ENCODE data around the gene CCT5.

The CCT5 gene

GRCh38 chr5:10286162-10286861 is 36.2 kb downstream of the CCT5 start:
- no peak overlapping the region for H3K27ac ChIP-seq (ENCODE audit: low read depth, low read length)
- H3K9ac ChIP-seq (ENCODE audit: low read length): no peak overlapping the region
- no peak overlapping the region for H3K18ac ChIP-seq (ENCODE audit: low read length)
- no peaks in the 10 kb centered on the region for H3K4me1 ChIP-seq (ENCODE audit: control insufficient read depth, low read depth, low read length)
- no peak overlapping the region for H2BK5ac ChIP-seq (ENCODE audit: low read length)
- no peak overlapping the region for H4K5ac ChIP-seq (ENCODE audit: low read length)
- no peaks in the 10 kb centered on the region for H3K36me3 ChIP-seq (ENCODE audit: control insufficient read depth, insufficient read depth, low read length)
- H3K79me2 ChIP-seq (ENCODE audit: control insufficient read depth, insufficient read depth, low read length): no peaks in the 10 kb centered on the region
- no peak overlapping the region for H3K56ac ChIP-seq (ENCODE audit: low read length)
- H2BK120ac ChIP-seq (ENCODE audit: low read depth, low read length): no peak overlapping the region
- WGBS (ENCODE audit: extremely low coverage, insufficient coverage, low lambda C conversion rate): no CpG with 5 or more reads among the region's 6 CpGs
- no peak overlapping the region for H3K23ac ChIP-seq (ENCODE audit: low read length)
- H3K79me1 ChIP-seq (ENCODE audit: low read length): no peaks in the 10 kb centered on the region
- no peaks in the 10 kb centered on the region for H3K27me3 ChIP-seq (ENCODE audit: insufficient read depth, low read length, poor library complexity)
- no peak overlapping the region for H4K8ac ChIP-seq (ENCODE audit: low read depth, low read length)
- no peak overlapping the region for H3K4me3 ChIP-seq (ENCODE audit: low read length)
- DNase-seq: no peak
- no peak overlapping the region for H2BK15ac ChIP-seq (replicated peaks; ENCODE audit: low read depth)
- H3K4me2 ChIP-seq (ENCODE audit: low read length): no peak overlapping the region
- H2AK5ac ChIP-seq (ENCODE audit: low read length): no peak overlapping the region
- no peak overlapping the region for H3K4ac ChIP-seq (ENCODE audit: low read depth, low read length)

- Histone ChIP-seq H4K8ac (ENCODE audit: low read depth, low read length) (no peak overlapping the region), H3K79me1 (ENCODE audit: low read length) (no peaks in the 10 kb centered on the region), H3K23ac (ENCODE audit: low read length) (no peak overlapping the region), H3K36me3 (ENCODE audit: control insufficient read depth, insufficient read depth, low read length) (no peaks in the 10 kb centered on the region), H3K9ac (ENCODE audit: low read length) (no peak overlapping the region), H2AK5ac (ENCODE audit: low read length) (no peak overlapping the region), H3K4me2 (ENCODE audit: low read length) (no peak overlapping the region), H2BK15ac (replicated peaks; ENCODE audit: low read depth) (no peak overlapping the region), H2BK120ac (ENCODE audit: low read depth, low read length) (no peak overlapping the region), H3K27me3 (ENCODE audit: insufficient read depth, low read length, poor library complexity) (no peaks in the 10 kb centered on the region), H3K79me2 (ENCODE audit: control insufficient read depth, insufficient read depth, low read length) (no peaks in the 10 kb centered on the region), H3K4me1 (ENCODE audit: control insufficient read depth, low read depth, low read length) (no peaks in the 10 kb centered on the region), H3K56ac (ENCODE audit: low read length) (no peak overlapping the region), H3K4me3 (ENCODE audit: low read length) (no peak overlapping the region), H3K4ac (ENCODE audit: low read depth, low read length) (no peak overlapping the region), H2BK5ac (ENCODE audit: low read length) (no peak overlapping the region), H4K5ac (ENCODE audit: low read length) (no peak overlapping the region), H3K18ac (ENCODE audit: low read length) (no peak overlapping the region), H3K27ac (ENCODE audit: low read depth, low read length) (no peak overlapping the region)
- no CpG with 5 or more reads among the region's 7 CpGs for WGBS (ENCODE audit: extremely low coverage, insufficient coverage, low lambda C conversion rate)
- no peak for DNase-seq
These were observed 36.8 kb downstream of the CCT5 start for GRCh38 chr5:10286862-10287227.

- Histone ChIP-seq H3K79me2 (ENCODE audit: control insufficient read depth, insufficient read depth, low read length) (no peaks in the 10 kb centered on the region), H2BK120ac (ENCODE audit: low read depth, low read length) (no peak overlapping the region), H2BK5ac (ENCODE audit: low read length) (no peak overlapping the region), H4K8ac (ENCODE audit: low read depth, low read length) (no peak overlapping the region), H3K4me1 (ENCODE audit: control insufficient read depth, low read depth, low read length) (no peaks in the 10 kb centered on the region), H3K18ac (ENCODE audit: low read length) (no peak overlapping the region), H3K4me3 (ENCODE audit: low read length) (no peak overlapping the region), H3K4me2 (ENCODE audit: low read length) (no peak overlapping the region), H3K23ac (ENCODE audit: low read length) (no peak overlapping the region), H3K9ac (ENCODE audit: low read length) (no peak overlapping the region), H3K56ac (ENCODE audit: low read length) (no peak overlapping the region), H3K27me3 (ENCODE audit: insufficient read depth, low read length, poor library complexity) (no peaks in the 10 kb centered on the region), H4K5ac (ENCODE audit: low read length) (no peak overlapping the region), H3K27ac (ENCODE audit: low read depth, low read length) (no peak overlapping the region), H3K36me3 (ENCODE audit: control insufficient read depth, insufficient read depth, low read length) (no peaks in the 10 kb centered on the region), H2BK15ac (replicated peaks; ENCODE audit: low read depth) (no peak overlapping the region), H3K4ac (ENCODE audit: low read depth, low read length) (no peak overlapping the region), H2AK5ac (ENCODE audit: low read length) (no peak overlapping the region), H3K79me1 (ENCODE audit: low read length) (no peaks in the 10 kb centered on the region)
- no peak for DNase-seq
- no CpG with 5 or more reads among the region's 13 CpGs for WGBS (ENCODE audit: extremely low coverage, insufficient coverage, low lambda C conversion rate)
These were observed 38.6 kb downstream of the CCT5 start for GRCh38 chr5:10288592-10289219.

- H3K9ac ChIP-seq (ENCODE audit: low read length): no peak overlapping the region
- no peak overlapping the region for H3K4me2 ChIP-seq (ENCODE audit: low read length)
- H4K8ac ChIP-seq (ENCODE audit: low read depth, low read length): no peak overlapping the region
- no peaks in the 10 kb centered on the region for H3K79me1 ChIP-seq (ENCODE audit: low read length)
- H3K4me1 ChIP-seq (ENCODE audit: control insufficient read depth, low read depth, low read length): no peaks in the 10 kb centered on the region
- no CpG with 5 or more reads among the region's 6 CpGs for WGBS (ENCODE audit: extremely low coverage, insufficient coverage, low lambda C conversion rate)
- no peak overlapping the region for H3K4ac ChIP-seq (ENCODE audit: low read depth, low read length)
- DNase-seq: no peak
- no peak overlapping the region for H3K4me3 ChIP-seq (ENCODE audit: low read length)
- H3K56ac ChIP-seq (ENCODE audit: low read length): no peak overlapping the region
- H2BK15ac ChIP-seq (replicated peaks; ENCODE audit: low read depth): no peak overlapping the region
- no peak overlapping the region for H4K5ac ChIP-seq (ENCODE audit: low read length)
- no peak overlapping the region for H3K27ac ChIP-seq (ENCODE audit: low read depth, low read length)
- no peak overlapping the region for H2BK5ac ChIP-seq (ENCODE audit: low read length)
- H3K18ac ChIP-seq (ENCODE audit: low read length): no peak overlapping the region
- H3K79me2 ChIP-seq (ENCODE audit: control insufficient read depth, insufficient read depth, low read length): no peaks in the 10 kb centered on the region
- H3K23ac ChIP-seq (ENCODE audit: low read length): no peak overlapping the region
- H2BK120ac ChIP-seq (ENCODE audit: low read depth, low read length): no peak overlapping the region
- no peaks in the 10 kb centered on the region for H3K36me3 ChIP-seq (ENCODE audit: control insufficient read depth, insufficient read depth, low read length)
- no peak overlapping the region for H2AK5ac ChIP-seq (ENCODE audit: low read length)
- no peaks in the 10 kb centered on the region for H3K27me3 ChIP-seq (ENCODE audit: insufficient read depth, low read length, poor library complexity)
These were observed 39.3 kb downstream of the CCT5 start for GRCh38 chr5:10289353-10289752.

GRCh38 chr5:10289991-10290390 is 39.9 kb downstream of the CCT5 start:
- Histone ChIP-seq H3K4me3 (ENCODE audit: low read length) (no peak overlapping the region), H3K79me2 (ENCODE audit: control insufficient read depth, insufficient read depth, low read length) (no peaks in the 10 kb centered on the region), H3K56ac (ENCODE audit: low read length) (no peak overlapping the region), H2BK5ac (ENCODE audit: low read length) (no peak overlapping the region), H2BK120ac (ENCODE audit: low read depth, low read length) (no peak overlapping the region), H2BK15ac (replicated peaks; ENCODE audit: low read depth) (no peak overlapping the region), H4K5ac (ENCODE audit: low read length) (no peak overlapping the region), H4K8ac (ENCODE audit: low read depth, low read length) (no peak overlapping the region), H2AK5ac (ENCODE audit: low read length) (no peak overlapping the region), H3K27me3 (ENCODE audit: insufficient read depth, low read length, poor library complexity) (no peaks in the 10 kb centered on the region), H3K27ac (ENCODE audit: low read depth, low read length) (no peak overlapping the region), H3K36me3 (ENCODE audit: control insufficient read depth, insufficient read depth, low read length) (no peaks in the 10 kb centered on the region), H3K9ac (ENCODE audit: low read length) (no peak overlapping the region), H3K4me2 (ENCODE audit: low read length) (no peak overlapping the region), H3K18ac (ENCODE audit: low read length) (no peak overlapping the region), H3K23ac (ENCODE audit: low read length) (no peak overlapping the region), H3K4me1 (ENCODE audit: control insufficient read depth, low read depth, low read length) (no peaks in the 10 kb centered on the region), H3K79me1 (ENCODE audit: low read length) (no peaks in the 10 kb centered on the region), H3K4ac (ENCODE audit: low read depth, low read length) (no peak overlapping the region)
- no peak for DNase-seq
- WGBS (ENCODE audit: extremely low coverage, insufficient coverage, low lambda C conversion rate): no CpG with 5 or more reads among the region's 10 CpGs

- H2BK120ac ChIP-seq (ENCODE audit: low read depth, low read length): no peak overlapping the region
- H2AK5ac ChIP-seq (ENCODE audit: low read length): no peak overlapping the region
- no peak overlapping the region for H3K23ac ChIP-seq (ENCODE audit: low read length)
- no CpG with 5 or more reads among the region's 9 CpGs for WGBS (ENCODE audit: extremely low coverage, insufficient coverage, low lambda C conversion rate)
- no peak overlapping the region for H2BK15ac ChIP-seq (replicated peaks; ENCODE audit: low read depth)
- no peaks in the 10 kb centered on the region for H3K79me2 ChIP-seq (ENCODE audit: control insufficient read depth, insufficient read depth, low read length)
- H3K79me1 ChIP-seq (ENCODE audit: low read length): no peaks in the 10 kb centered on the region
- no peak overlapping the region for H3K27ac ChIP-seq (ENCODE audit: low read depth, low read length)
- H3K4ac ChIP-seq (ENCODE audit: low read depth, low read length): no peak overlapping the region
- no peaks in the 10 kb centered on the region for H3K4me1 ChIP-seq (ENCODE audit: control insufficient read depth, low read depth, low read length)
- H3K9ac ChIP-seq (ENCODE audit: low read length): no peak overlapping the region
- no peak overlapping the region for H3K4me3 ChIP-seq (ENCODE audit: low read length)
- no peak for DNase-seq
- H3K18ac ChIP-seq (ENCODE audit: low read length): no peak overlapping the region
- H4K8ac ChIP-seq (ENCODE audit: low read depth, low read length): no peak overlapping the region
- no peak overlapping the region for H2BK5ac ChIP-seq (ENCODE audit: low read length)
- no peak overlapping the region for H3K4me2 ChIP-seq (ENCODE audit: low read length)
- H4K5ac ChIP-seq (ENCODE audit: low read length): no peak overlapping the region
- no peaks in the 10 kb centered on the region for H3K36me3 ChIP-seq (ENCODE audit: control insufficient read depth, insufficient read depth, low read length)
- H3K27me3 ChIP-seq (ENCODE audit: insufficient read depth, low read length, poor library complexity): no peaks in the 10 kb centered on the region
- no peak overlapping the region for H3K56ac ChIP-seq (ENCODE audit: low read length)
These were observed 40.4 kb downstream of the CCT5 start for GRCh38 chr5:10290438-10290837.

All from mesendoderm (in vitro differentiated cells).